ENCODE measurements around the gene FIGN.

Gene FIGN

DNA sequence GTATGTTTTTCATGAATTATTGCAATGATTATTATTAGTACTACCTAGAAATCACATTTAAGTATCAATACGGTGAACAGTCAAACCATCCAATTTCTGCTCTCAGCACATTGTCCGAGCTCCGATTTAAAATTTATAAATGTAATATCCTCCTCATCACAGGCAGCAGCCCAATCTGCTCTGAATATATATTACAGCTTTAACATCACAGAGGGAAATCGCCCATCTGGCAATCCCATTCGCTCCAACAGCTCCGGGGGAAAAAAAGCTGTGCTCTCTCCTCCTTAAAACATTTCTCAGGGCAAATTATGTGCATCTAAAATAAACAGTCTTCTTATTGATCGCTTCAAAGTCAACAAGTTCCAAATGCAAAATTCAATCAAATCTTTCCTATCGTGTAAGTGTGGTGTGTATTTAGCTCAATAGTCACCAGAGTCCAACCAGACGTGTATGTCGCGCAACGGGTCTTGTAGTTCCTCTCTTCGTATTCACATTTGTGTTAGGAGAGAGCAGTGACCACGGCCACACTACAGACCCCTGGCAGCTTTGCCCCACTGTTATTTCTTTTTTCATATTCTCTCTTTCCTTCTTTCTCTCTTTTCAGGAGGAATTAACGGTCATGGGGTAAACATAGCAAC, 2.4 kb downstream of the FIGN start:
- no peak for DNase-seq (ENCODE audit: low read depth)
- no peak for TF ChIP-seq CTCF (conservative IDR thresholded peaks at IDR 0.05; ENCODE audit: low read depth, low read length)
- H3K4me3 ChIP-seq (ENCODE audit: low read length) = peak overlapping the region; percentile 66

DNA sequence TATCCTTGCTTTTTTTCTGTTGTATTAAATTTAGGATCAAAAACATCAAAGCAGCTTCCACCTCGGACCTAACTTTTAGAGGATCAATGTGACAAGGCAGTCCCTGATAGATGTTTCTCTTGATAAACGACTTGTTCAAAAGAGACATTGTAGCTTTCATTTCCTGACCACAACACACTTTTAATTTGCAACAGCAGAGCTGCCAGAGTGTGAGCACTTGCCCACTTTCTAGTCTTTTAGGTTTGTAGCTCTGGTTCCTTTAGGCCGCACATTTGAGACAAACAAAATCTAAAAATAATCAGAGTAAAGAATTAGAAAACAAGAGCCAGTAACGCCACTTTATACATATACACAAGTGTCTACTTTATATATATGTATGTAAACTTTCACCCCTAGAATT, 3.1 kb downstream of the FIGN start:
- no peak for DNase-seq (ENCODE audit: low read depth)
- TF ChIP-seq CTCF (conservative IDR thresholded peaks at IDR 0.05; ENCODE audit: low read depth, low read length) = no peak
- H3K4me3 ChIP-seq (ENCODE audit: low read length) = no peak overlapping the region

DNA sequence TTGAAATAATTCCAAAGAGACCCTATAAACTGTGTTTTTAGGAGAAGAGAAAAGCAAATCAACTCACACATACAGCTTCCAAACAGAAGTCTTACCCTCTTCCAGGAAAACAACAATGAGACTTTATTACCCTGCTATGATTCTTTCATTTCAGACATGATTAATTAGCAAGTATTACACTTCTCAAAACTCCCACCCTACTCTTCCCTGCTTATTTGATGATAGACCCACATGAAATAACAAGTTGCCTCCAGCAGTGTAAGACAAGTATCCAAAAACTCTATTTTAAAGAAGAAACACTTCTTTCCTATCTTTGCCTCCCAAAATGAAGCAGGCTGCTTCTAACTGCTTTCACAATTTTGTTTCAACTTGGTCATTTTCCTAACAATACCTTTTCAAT, 4.1 kb downstream of the FIGN start:
- no peak for DNase-seq (ENCODE audit: low read depth)
- H3K4me3 ChIP-seq (ENCODE audit: low read length) = no peak overlapping the region
- TF ChIP-seq CTCF (conservative IDR thresholded peaks at IDR 0.05; ENCODE audit: low read depth, low read length) = no peak

GRCh38 chr2:163730556-163730955, 5.3 kb downstream of the FIGN start:
- no peak for DNase-seq (ENCODE audit: low read depth)
- TF ChIP-seq CTCF (conservative IDR thresholded peaks at IDR 0.05; ENCODE audit: low read depth, low read length) = no peak

DNA sequence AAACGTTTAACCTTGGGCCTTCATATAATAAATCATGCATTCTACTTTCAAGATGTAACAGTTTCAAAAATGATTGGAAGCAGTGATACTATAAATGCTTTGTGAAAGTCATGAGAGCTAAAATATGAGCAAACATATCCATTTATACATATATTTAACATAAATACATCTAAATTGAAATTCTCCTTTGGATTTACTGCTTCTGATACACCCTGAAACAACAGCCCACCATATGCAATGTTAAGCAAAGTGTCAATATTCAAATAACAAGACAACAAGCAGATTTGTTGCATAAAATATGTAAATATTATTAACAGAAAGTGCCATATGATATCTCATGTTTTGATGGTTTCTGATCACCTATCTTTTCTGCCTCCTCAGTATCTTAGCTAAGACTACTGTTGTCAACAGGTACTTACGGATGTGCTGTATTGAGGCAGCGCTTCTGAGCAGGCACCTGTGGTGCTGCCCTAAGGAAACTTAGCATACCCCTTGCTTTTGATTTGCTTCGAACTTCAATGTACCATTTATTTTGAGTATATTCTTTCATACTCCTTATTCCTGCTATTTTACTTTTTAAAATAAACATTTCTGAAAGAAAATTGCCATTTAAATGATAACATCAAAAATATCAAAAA, 6.1 kb downstream of the FIGN start:
- no peak for DNase-seq (ENCODE audit: low read depth)
- no peak overlapping the region for H3K4me3 ChIP-seq (ENCODE audit: low read length)
- no peak for TF ChIP-seq CTCF (conservative IDR thresholded peaks at IDR 0.05; ENCODE audit: low read depth, low read length)

More at GRCh38 chr2:163730556-163730955, 5.3 kb downstream of the FIGN start:
- H3K4me3 ChIP-seq (ENCODE audit: low read length) = no peak overlapping the region

DNA sequence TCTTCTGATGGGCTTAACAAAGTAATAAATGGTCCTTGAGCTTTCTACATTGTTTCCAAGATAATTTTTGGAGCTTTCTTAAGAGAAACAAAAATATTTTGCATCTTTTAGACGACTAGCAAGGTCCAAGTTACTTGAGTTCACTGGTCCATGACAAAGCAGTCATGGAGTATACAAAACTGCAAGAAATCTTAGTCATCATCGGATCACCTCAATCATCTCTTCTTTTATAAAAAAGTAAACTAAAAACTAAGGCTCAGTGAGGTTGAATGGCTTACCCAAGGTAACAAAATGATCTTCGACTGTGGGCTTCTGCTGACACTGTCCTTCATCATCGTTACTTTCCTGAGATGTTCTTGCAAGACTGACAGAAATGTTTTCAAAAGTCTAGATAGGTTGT, 11.9 kb downstream of the FIGN start:
- DNase-seq (ENCODE audit: low read depth) = no peak
- no peak for TF ChIP-seq CTCF (conservative IDR thresholded peaks at IDR 0.05; ENCODE audit: low read depth, low read length)

DNA sequence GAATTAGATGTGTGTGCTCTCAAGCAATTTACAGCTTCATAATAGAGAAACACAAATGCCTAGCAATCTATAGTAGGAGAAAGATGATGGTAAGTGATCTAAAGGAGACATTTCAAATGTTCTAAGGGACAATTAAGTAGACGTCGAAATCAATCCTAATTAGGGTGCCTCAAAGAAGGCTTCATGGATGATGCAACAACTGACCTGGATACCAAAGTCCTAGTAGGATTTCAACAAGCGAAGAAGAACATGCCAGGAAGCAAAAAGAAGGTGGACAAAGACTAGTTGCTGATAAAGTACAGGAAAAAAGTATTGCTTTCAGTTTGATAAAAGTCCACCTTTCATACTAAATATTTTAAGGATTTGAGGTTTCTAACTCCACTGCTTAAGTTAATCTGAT, 12.5 kb downstream of the FIGN start:
- DNase-seq (ENCODE audit: low read depth) = no peak
- no peak for TF ChIP-seq CTCF (conservative IDR thresholded peaks at IDR 0.05; ENCODE audit: low read depth, low read length)
- H3K4me3 ChIP-seq (ENCODE audit: low read length) = no peak overlapping the region

More for the DNA sequence above, 11.9 kb downstream of the FIGN start:
- no peak overlapping the region for H3K4me3 ChIP-seq (ENCODE audit: low read length)

Measured in retinal pigment epithelial cell (primary cell).